H1 (cell line): ENCODE data around the gene FERMT2. TPM values are rescaled to one million over a fixed set of nuclear protein-coding genes. Genes with fewer than 3 reads are reported as not detected.

Source experiments
- CTCF ChIA-PET: fragments of 300-600 bp; sonication (Branson Sonifier 250); formaldehyde crosslinking; loops from one replicate; lab custom pipeline; 2021; ENCODE audit not compliant: partially characterized antibody; lab: Charles Lee
- POLR2A ChIA-PET: fragments of 300-600 bp; sonication (Branson Sonifier 250); formaldehyde crosslinking; loops from one replicate; lab custom pipeline; 2021; ENCODE audit warnings: inconsistent platforms; ENCODE audit not compliant: partially characterized antibody; lab: Charles Lee
- DNase-seq, 2 experiments: peaks; one replicate each; pipeline versions ENCODE4 v3.0.0 to v3.0.0-alpha.2; 2010 to 2022; ENCODE audit warnings: low spot score in 2 of 2, low read depth in 1 of 2, mixed read lengths in 1 of 2
- FAIRE-seq: peaks from 2 replicates; lab custom pipeline; 2011; peaks lifted over from hg19 to GRCh38; lab: Jason Lieb, UNC
- H2AFZ ChIP-seq: 2 replicates; pipeline ENCODE4 v1.8.1; 2012; ENCODE audit warnings: low read length, inconsistent platforms
- H2AK5ac ChIP-seq: 2 replicates; pipeline ENCODE4 v1.6.1; 2013; ENCODE audit warnings: low read depth, low read length
- H2BK120ac ChIP-seq: replicated peaks from 2 replicates; pipeline ENCODE3; 2013; ENCODE audit warnings: low read depth, low read length, inconsistent platforms
- H2BK12ac ChIP-seq: 2 replicates; pipeline ENCODE4 v1.6.1; 2013; ENCODE audit warnings: low read depth, low read length
- H2BK15ac ChIP-seq: 2 replicates; pipeline ENCODE4 v1.6.1; 2013; ENCODE audit warnings: low read length
- H2BK20ac ChIP-seq: 2 replicates; pipeline ENCODE4 v1.6.1; 2013; ENCODE audit warnings: low read length
- H2BK5ac ChIP-seq: 2 replicates; pipeline ENCODE4 v1.6.1; 2013; ENCODE audit warnings: low read depth, low read length
- H3K14ac ChIP-seq: 2 replicates; pipeline ENCODE4 v1.6.1; 2013; ENCODE audit warnings: inconsistent platforms; ENCODE audit not compliant: insufficient read length
- H3K18ac ChIP-seq: 2 replicates; pipeline ENCODE4 v1.6.1; 2013; ENCODE audit warnings: low read length; ENCODE audit errors: extremely low read depth
- H3K23ac ChIP-seq: 2 replicates; pipeline ENCODE4 v1.6.1; 2013; ENCODE audit warnings: inconsistent platforms; ENCODE audit not compliant: insufficient read length
- H3K23me2 ChIP-seq: 2 replicates; pipeline ENCODE4 v1.6.1; 2013; ENCODE audit warnings: low read depth, low read length
- H3K27ac ChIP-seq: 2 replicates; pipeline ENCODE4 v1.6.1; 2011; ENCODE audit warnings: low read depth, low read length, inconsistent platforms
- H3K27me3 ChIP-seq, 4 experiments: replicated peaks in 1 of 4; 1 replicate in 1 of 4; 2 replicates in 3 of 4; pipeline versions ENCODE4 v1.6.1 to v1.8.1; 2011 to 2013; ENCODE audit warnings: low read length in 3 of 4, mild to moderate bottlenecking in 3 of 4, inconsistent platforms in 2 of 4, mixed read lengths in 2 of 4, moderate library complexity in 1 of 4; ENCODE audit not compliant: control insufficient read depth in 3 of 4, insufficient read depth in 3 of 4; ENCODE audit errors: extremely low read depth in 1 of 4
- H3K36me3 ChIP-seq, 4 experiments: 2 replicates each; pipeline versions ENCODE4 v1.6.1 to v1.8.1; 2011 to 2013; ENCODE audit warnings: mild to moderate bottlenecking in 4 of 4, low read length in 3 of 4, moderate library complexity in 2 of 4, control low read depth in 1 of 4, inconsistent platforms in 1 of 4; ENCODE audit not compliant: insufficient read depth in 4 of 4, control insufficient read depth in 2 of 4
- H3K4ac ChIP-seq: replicated peaks from 2 replicates; pipeline ENCODE3; 2013; ENCODE audit warnings: low read length, low read depth, mixed read lengths, inconsistent platforms; ENCODE audit not compliant: insufficient read length
- H3K4me1 ChIP-seq, 4 experiments: replicated peaks in 1 of 4; 1 replicate in 1 of 4; 2 replicates in 3 of 4; pipeline versions ENCODE4 v1.6.1 to v1.8.1; 2011 to 2013; ENCODE audit warnings: low read length in 3 of 4, inconsistent platforms in 2 of 4, mixed read lengths in 1 of 4; ENCODE audit not compliant: insufficient read depth in 4 of 4, control insufficient read depth in 3 of 4
- H3K4me2 ChIP-seq, 2 experiments: 2 replicates each; pipeline versions ENCODE4 v1.6.1 to v1.8.1; 2011 to 2013; ENCODE audit warnings: low read depth in 2 of 2, low read length in 2 of 2, control low read depth in 1 of 2, inconsistent platforms in 1 of 2, mild to moderate bottlenecking in 1 of 2; ENCODE audit not compliant: insufficient read depth in 1 of 2
- H3K4me3 ChIP-seq, 4 experiments: fragments of 200-600, 300-600 bp in 1 of 4; sonication (generic), shearing (Covaris generic), sonication (Bioruptor Twin) in 1 of 4; 2 replicates each; pipeline versions ENCODE4 v1.5.1 to v1.8.1; 2011 to 2016; ENCODE audit warnings: low read length in 4 of 4, low read depth in 3 of 4, control low read depth in 2 of 4, inconsistent platforms in 2 of 4, mild to moderate bottlenecking in 2 of 4, mixed read lengths in 1 of 4, moderate library complexity in 1 of 4; ENCODE audit not compliant: insufficient read depth in 2 of 4; ENCODE audit errors: extremely low read depth in 1 of 4
- H3K56ac ChIP-seq: replicated peaks from 2 replicates; pipeline ENCODE3; 2013; ENCODE audit warnings: low read depth, mild to moderate bottlenecking, mixed read lengths, low read length, inconsistent platforms; ENCODE audit not compliant: insufficient read length
- H3K79me1 ChIP-seq: 2 replicates; pipeline ENCODE4 v1.6.1; 2013; ENCODE audit warnings: low read depth, low read length, control low read depth
- H3K79me2 ChIP-seq, 2 experiments: 2 replicates each; pipeline versions ENCODE4 v1.6.1 to v1.8.1; 2012 to 2013; ENCODE audit warnings: low read length in 2 of 2, mild to moderate bottlenecking in 2 of 2, inconsistent platforms in 1 of 2; ENCODE audit not compliant: insufficient read depth in 2 of 2, control insufficient read depth in 1 of 2
- H3K9ac ChIP-seq, 4 experiments: replicated peaks in 1 of 4; 1 replicate in 1 of 4; 2 replicates in 3 of 4; pipeline versions ENCODE4 v1.6.1 to v1.8.1; 2011 to 2013; ENCODE audit warnings: low read depth in 3 of 4, low read length in 3 of 4, control low read depth in 2 of 4, mild to moderate bottlenecking in 2 of 4, moderate library complexity in 2 of 4, inconsistent platforms in 1 of 4; ENCODE audit errors: extremely low read depth in 1 of 4
- H3K9me3 ChIP-seq, 2 experiments: 2 replicates each; pipeline versions ENCODE4 v1.6.1 to v1.8.1; 2012 to 2013; ENCODE audit warnings: mild to moderate bottlenecking in 2 of 2, moderate library complexity in 2 of 2, control low read depth in 1 of 2, inconsistent platforms in 1 of 2, low read depth in 1 of 2, low read length in 1 of 2, mixed read lengths in 1 of 2; ENCODE audit not compliant: insufficient read depth in 2 of 2
- H4K20me1 ChIP-seq, 2 experiments: replicated peaks in 1 of 2; 2 replicates each; pipeline versions ENCODE3 to v1.8.1; 2011 to 2013; ENCODE audit warnings: inconsistent platforms in 2 of 2, low read length in 2 of 2, mild to moderate bottlenecking in 1 of 2; ENCODE audit not compliant: insufficient read depth in 2 of 2, control insufficient read depth in 1 of 2
- H4K5ac ChIP-seq: 2 replicates; pipeline ENCODE4 v1.6.1; 2013; ENCODE audit warnings: low read length, low read depth, mixed read lengths, inconsistent platforms; ENCODE audit not compliant: insufficient read length
- H4K8ac ChIP-seq: 2 replicates; pipeline ENCODE4 v1.8.0; 2013; ENCODE audit warnings: mild to moderate bottlenecking, moderate library complexity, low read length, inconsistent platforms; ENCODE audit not compliant: insufficient read depth; ENCODE audit errors: extremely low read depth
- H4K91ac ChIP-seq: replicated peaks from 2 replicates; pipeline ENCODE3; 2013; ENCODE audit warnings: low read length, mixed read lengths, inconsistent platforms; ENCODE audit not compliant: insufficient read length
- WGBS, 2 experiments: shearing (Covaris generic) in 1 of 2; methylation state at CpG; one replicate each; pipeline versions ENCODE4 v1.1.6 to v1.1.7; 2013 to 2015; ENCODE audit warnings: low lambda C conversion rate in 2 of 2, mixed read lengths in 2 of 2, inconsistent platforms in 1 of 2, low coverage in 1 of 2, missing lambda C conversion rate in 1 of 2; ENCODE audit not compliant: insufficient replicate concordance in 2 of 2, insufficient coverage in 1 of 2, insufficient read length in 1 of 2; ENCODE audit errors: extremely low coverage in 1 of 2, missing lambda C conversion rate in 1 of 2; 5-methylcytosine and 5-hydroxymethylcytosine counted together
- polyA plus RNA-seq, 7 experiments: library from polyadenylated mRNA; depleted of rRNA in 3 of 7; stranded (reverse) in 5 of 7; unstranded in 2 of 7; fragments of >200 nt in 5 of 7; fragments of 200-250 nt in 2 of 7; gene quantifications; 1 replicate in 5 of 7; 2 replicates in 1 of 7; 4 replicates in 1 of 7; pipeline versions ENCODE4 v1.2.1 to v1.2.3, GENCODE V29; 2011 to 2013; ENCODE audit warnings: missing spikeins in 2 of 7, mixed read lengths in 2 of 7
- total RNA-seq: library from RNA; stranded (reverse); fragmentation: NEBNext Ultra II Directional; extraction: Animal tissue kit (Norgen Biotek cat#: 25700); gene quantifications from 2 replicates; pipeline ENCODE4 v1.2.1, GENCODE V29; 2021

Gene FERMT2
- total and polyA plus RNA-seq, 2 of the 8 experiments (the other 6 are each of a cell fraction or from before 2014, with no cell fraction given), result 53.3 to 142 TPM

- Histone ChIP-seq H3K4me1 (no peaks in the 10 kb centered on the region), H3K14ac (no peak overlapping the region), H3K79me2 (no peaks in the 10 kb centered on the region), H4K91ac (no peak overlapping the region), H3K36me3 (no peaks in the 10 kb centered on the region), H4K8ac (no peak overlapping the region), H2BK20ac (no peak overlapping the region), H3K23ac (no peak overlapping the region), H3K23me2 (no peaks in the 10 kb centered on the region), H2BK120ac (no peak overlapping the region), H3K9me3 (no peaks in the 10 kb centered on the region), H3K4ac (no peak overlapping the region), H2BK5ac (no peak overlapping the region), H3K27ac (no peak overlapping the region), H3K79me1 (no peaks in the 10 kb centered on the region), H2BK12ac (no peak overlapping the region), H4K5ac (no peak overlapping the region), H3K18ac (no peak overlapping the region), H3K4me2 (no peak overlapping the region), H3K4me3 (no peak overlapping the region), H4K20me1 (no peaks in the 10 kb centered on the region), H3K56ac (no peak overlapping the region), H3K27me3 (no peaks in the 10 kb centered on the region), H2AK5ac (no peak overlapping the region), H2AFZ (no peak overlapping the region), H3K9ac (no peak overlapping the region), H2BK15ac (no peak overlapping the region)
- 93% methylated on average over 3 of the region's 3 CpGs; no CpG with 5 or more reads in 1 of the 2 experiments for WGBS, 2 experiments
- CTCF ChIA-PET, result interaction anchor here (1.5 kb wide), 1 partner anchor 17 kb away, joined by 5 read pairs; no protein-coding TSS in a partner anchor
- DNase-seq (no peak), FAIRE-seq (no peak)
- POLR2A ChIA-PET, result no interaction called here
Measured at GRCh38 chr14:52977798-52978197, 26.9 kb upstream of the FERMT2 start.
